Activated T-cell treated with anti-CD3 and anti-CD28 coated beads for 4 hours (primary cell): Measurements from ENCODE around the gene LMO7.

Experiments
- DNase-seq: peaks from one replicate; pipeline ENCODE4 v3.0.0-alpha.2; 2020

Gene LMO7

GRCh38 chr13:75861786-75862185 lies 225.7 kb downstream of the LMO7 start:
- no peak for DNase-seq

GRCh38 chr13:75864718-75865117 lies 228.6 kb downstream of the LMO7 start:
- no peak for DNase-seq

GRCh38 chr13:75867379-75868117 lies 231.4 kb downstream of the LMO7 start:
- DNase-seq, result no peak

- no peak for DNase-seq
These were observed 233.9 kb downstream of the LMO7 start for GRCh38 chr13:75869981-75870380.

- DNase-seq, result peak; percentile 4
These were observed 234.3 kb downstream of the LMO7 start for GRCh38 chr13:75870397-75870903.

DNA sequence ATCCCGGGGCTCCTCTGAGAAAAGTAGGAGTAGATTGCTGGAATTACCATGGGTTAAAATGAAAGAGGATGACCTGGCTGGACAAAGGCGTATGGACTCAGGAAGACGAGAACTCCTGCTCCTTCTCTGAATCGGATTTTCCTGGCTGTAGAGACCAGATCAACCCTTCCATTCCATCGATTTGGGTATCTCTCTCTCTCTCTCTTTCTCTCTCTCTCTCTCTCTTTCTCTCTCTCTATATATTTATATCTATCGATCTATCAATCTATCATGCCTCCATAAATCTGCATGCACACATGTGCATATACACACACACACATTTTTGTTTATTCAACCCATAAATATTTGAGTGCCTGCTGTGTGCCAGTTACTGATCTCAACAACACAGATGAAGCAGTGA lies 234.9 kb downstream of the LMO7 start:
- DNase-seq, result no peak

- DNase-seq, result no peak
These were observed 236.8 kb downstream of the LMO7 start for GRCh38 chr13:75872980-75873379.

- DNase-seq, result no peak
These were observed 237.4 kb downstream of the LMO7 start for GRCh38 chr13:75873494-75873893.

- DNase-seq, result no peak
These were observed 239.3 kb downstream of the LMO7 start for GRCh38 chr13:75875450-75875849.

GRCh38 chr13:75876142-75877050 lies 240.3 kb downstream of the LMO7 start:
- DNase-seq, result peak; percentile 29

GRCh38 chr13:75877071-75877470 lies 240.9 kb downstream of the LMO7 start:
- DNase-seq, result no peak

DNA sequence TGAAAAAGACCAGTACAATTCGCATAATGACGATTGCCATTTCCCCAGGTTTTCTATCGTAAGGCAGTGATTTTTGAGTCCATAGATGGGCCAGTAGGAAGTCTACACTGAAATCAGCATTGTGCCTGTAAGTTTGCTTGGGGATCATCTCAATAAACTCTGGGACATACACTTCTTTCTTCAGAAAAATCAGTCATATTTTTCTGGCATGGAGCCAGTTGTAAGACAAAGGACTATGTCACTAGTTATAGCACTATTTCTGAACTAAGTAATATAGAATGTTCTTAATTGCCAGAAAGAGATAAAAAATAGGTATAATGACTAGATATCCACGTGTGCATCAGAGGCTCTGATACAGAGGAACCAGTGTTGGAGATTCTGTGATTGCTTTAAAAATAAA lies 243.5 kb downstream of the LMO7 start:
- DNase-seq, result no peak

- no peak for DNase-seq
These were observed 245.1 kb downstream of the LMO7 start for GRCh38 chr13:75881109-75881775.

- DNase-seq, result no peak
These were observed 246.1 kb downstream of the LMO7 start for GRCh38 chr13:75882261-75882660.

DNA sequence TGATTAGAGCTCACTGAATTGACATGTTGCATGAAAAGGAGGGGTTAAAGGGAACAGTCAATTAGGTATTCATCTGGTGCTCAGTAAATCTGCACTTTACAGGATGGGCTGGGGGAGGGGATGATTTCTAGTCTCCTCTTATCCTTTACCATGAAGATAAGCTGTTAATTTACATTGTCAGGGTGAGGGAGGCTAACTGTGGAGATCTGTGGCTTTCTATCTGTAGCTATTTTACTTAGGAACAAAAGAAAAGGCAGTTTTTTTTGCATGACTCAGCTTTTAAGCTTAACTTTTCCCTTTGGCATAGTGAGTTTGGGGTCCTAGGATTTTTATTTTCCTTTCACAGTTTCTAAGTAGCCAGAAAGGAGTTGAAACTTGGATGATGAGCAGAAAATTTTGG lies 253.3 kb downstream of the LMO7 start:
- DNase-seq, result no peak

DNA sequence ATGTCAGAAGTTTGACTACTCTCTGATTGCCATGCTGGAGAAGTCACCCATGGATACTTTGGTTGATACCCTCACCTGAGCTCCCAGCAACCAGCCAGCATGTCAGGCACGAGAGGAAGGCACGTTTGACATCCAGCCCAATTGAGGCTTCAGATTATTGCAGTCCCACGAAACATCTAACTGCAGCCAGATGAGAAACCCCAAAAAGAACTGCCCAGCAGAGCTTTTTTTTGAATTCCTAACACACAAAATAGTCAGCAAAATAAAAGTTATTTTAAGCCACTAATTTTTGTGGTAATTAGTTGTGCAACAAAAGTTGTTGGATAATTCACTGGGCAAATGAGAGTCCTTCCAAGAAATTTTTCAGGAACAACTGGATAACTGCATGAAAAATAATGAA lies 259.0 kb downstream of the LMO7 start:
- DNase-seq, result no peak

- no peak for DNase-seq
These were observed 260.1 kb downstream of the LMO7 start for GRCh38 chr13:75896271-75896670.

- no peak for DNase-seq
These were observed 261.3 kb downstream of the LMO7 start for GRCh38 chr13:75897386-75897785.

- no peak for DNase-seq
These were observed 265.4 kb downstream of the LMO7 start for GRCh38 chr13:75901501-75901900.

- no peak for DNase-seq
These were observed 266.3 kb downstream of the LMO7 start for GRCh38 chr13:75902166-75903104.

DNA sequence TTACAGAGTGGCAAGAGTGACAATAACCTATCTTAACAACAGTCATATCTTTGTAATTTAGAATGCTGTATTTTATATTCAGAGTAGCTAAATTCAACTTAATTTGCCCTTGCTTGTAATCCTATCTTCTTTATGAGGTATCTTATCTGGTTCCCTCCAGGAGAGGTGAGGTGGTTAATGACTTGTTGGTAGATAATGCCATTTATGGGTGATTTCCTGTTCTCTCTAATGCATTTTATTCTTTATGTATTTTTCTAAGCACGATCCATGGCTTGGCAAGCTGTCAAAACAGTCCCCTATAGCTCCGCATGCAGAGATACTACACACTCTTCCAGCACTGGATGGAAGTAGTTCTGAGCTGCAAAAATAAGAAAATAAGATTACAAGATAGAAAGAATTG lies 267.9 kb downstream of the LMO7 start:
- DNase-seq, result no peak

GRCh38 chr13:75906315-75906714 lies 270.2 kb downstream of the LMO7 start:
- no peak for DNase-seq
